ENCODE measurements around the gene ADGRG3.

- TF ChIP-seq SRF (IDR thresholded peaks at IDR 0.05; ENCODE audit: low read depth) = no peak
- TF ChIP-seq EZH2phosphoT487 (IDR thresholded peaks at IDR 0.05; ENCODE audit: borderline replicate concordance) = no peak
- no peak for TF ChIP-seq POLR2AphosphoS5 (IDR thresholded peaks at IDR 0.05; ENCODE audit: low read depth, low read length)
- TF ChIP-seq CTCF (IDR thresholded peaks at IDR 0.05 in 2 of 3, conservative IDR thresholded peaks at IDR 0.05 in 1 of 3; ENCODE audit: borderline replicate concordance in 1 of 3, insufficient read depth in 1 of 3, low read depth in 2 of 3, low read length in 2 of 3) = no peak
Observed at GRCh38 chr16:57732714-57733113, 64.6 kb downstream of the ADGRG3 start.

Measured in HCT116 (cell line).